HG03457 (cell line): ENCODE data around the gene ARID3A.
"Not testable (repeated sequence)": the region's sequence is repeated elsewhere in the genome, so short reads cannot be mapped to it uniquely, and the experiment has no call there.

Experiments used
- ATAC-seq: cut with Tn5 transposase; IDR thresholded peaks from one replicate; pipeline ENCODE4 v1.9.1; 2021; ENCODE audit warnings: moderate number of reproducible peaks; ENCODE audit not compliant: unreplicated experiment

Gene ARID3A

DNA sequence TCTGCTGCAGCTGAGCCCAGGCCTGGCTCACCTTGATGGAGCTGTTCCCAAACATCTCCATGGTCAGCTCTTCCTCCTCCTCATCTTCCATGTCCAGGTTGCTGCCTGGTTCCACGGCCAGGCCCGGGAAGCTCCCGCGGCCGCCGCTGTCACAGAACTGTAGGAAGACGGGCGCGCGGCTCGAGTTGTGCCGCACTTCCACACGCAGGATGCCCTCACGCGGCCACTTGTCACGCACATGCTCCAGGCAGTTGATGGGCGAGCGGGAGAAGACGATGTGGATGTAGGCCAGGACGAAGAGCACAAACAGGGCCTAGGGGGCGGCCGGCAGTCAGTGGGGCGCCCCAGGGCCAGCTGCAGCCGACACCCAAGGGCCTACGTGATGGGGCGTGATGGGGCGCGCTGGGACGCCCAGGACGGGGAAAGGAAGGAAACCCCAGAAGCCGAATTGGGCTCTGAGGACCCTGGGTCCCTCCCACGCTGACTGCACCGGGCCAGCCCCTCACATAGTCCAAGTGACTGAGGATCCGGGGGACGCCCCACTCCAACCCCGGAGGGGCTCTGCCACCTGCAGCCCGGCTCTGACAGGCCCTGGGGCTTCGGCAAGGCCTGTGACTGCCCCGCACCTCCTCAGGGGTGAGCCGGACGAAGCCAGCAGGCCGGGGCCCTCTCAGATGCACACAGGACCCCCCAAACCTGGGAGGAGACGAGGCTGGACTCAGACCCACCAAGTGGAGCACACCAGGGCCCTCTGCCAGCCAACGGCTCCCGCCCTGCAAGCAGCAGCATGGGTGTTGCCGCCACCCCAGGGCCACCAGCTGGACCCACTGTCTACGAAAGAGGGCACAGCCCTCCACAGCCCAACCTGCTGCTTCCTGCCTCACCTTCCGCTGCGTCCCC is 88.6 kb downstream of the ARID3A start:
- no peak for ATAC-seq

DNA sequence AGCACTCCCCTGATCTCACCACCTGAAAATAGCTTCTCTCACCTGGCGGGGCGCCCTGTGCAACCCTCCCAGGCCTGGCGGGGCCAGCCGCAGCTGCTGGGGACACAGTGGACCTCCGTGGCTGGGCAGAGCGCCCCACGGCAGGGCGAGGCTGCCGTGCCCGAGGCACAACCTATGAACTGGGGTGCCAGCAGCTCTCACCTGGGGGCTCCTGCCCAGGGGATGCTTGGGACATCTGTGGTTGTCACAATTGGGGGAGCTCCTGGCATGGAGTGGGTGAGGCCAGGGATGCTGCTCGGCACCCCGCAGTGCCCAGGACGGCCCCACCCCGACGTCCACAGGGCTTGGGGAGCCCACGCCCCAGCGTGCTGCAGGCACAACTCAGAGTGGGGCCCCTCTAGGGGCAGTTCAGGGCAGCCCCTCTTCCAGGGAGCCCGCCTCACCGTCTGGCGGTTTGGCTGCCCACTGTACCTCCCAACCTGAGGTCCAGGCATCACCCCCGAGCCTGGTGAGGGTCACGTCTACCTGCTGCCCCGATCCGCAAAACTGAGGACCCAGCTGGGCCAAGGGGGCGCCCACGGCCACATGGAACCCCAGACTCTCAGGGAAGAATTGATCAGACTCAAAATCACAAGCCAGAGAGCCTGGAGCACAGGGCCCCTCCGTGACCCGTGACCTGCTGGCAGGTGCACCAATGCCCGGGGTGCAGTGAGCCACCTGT is 89.4 kb downstream of the ARID3A start:
- no peak for ATAC-seq

DNA sequence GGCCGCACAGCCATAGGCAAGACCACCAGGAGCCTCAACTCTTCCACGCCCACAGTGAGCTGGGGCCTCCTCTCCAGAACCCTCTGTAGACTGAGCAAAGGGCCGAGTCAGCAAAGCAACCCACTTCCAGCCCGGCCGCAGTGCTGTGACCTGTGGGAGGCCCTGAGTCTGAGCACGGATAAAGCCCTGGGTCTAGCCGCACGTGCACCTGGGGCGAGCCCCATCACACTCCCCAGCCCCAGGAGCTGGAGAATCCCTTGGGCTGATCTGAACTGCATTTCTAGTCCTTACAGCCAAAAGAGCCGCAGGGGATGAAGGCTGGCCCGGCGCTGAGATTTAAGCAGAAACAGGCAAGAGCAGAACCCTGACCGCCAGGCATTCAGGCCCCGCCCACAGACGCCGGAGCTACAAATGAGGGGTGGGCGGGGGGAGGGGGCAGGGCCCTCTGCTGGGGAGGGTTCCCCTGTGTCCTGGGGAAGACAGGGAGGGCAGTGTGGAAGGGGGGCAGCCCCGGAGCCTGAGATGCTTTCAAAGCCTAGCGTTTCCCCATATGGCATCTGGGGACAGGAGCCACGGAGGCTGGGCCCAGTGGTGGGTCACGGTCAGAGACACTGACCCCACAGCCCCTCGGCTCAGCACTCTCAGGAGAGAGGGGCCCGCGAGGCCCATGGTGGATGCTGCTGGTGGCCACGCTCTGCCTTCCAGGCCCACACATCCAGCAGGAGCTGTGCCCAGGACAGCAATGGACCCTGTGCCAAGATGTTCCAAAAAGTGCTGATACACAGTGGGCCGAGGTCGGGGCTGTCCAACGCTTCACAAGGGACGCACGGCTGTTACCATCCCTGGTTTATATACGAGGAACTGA is 90.2 kb downstream of the ARID3A start:
- no peak for ATAC-seq

DNA sequence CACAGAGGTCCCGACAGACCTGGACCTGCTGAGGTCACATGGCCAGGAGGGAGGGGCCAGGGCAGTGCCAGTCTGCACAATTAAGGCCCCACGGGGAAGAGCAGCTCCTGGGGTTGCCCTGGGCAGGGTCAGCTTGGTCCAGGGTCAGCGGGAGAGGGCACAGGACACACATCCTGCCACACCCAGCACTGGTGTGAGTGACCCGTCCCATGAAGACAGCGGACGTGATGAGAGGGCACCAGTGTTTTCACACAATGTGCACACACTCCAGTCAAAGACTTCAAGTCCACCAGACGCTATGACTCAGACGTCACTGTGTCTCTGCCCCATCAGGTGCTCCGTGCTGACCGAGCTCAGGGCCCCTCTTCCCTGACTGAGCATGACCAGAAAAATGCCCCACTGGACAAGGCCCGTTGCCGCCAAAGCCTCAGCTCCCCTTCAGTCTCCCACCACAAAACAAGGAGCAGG is 90.8 kb downstream of the ARID3A start:
- no peak for ATAC-seq

DNA sequence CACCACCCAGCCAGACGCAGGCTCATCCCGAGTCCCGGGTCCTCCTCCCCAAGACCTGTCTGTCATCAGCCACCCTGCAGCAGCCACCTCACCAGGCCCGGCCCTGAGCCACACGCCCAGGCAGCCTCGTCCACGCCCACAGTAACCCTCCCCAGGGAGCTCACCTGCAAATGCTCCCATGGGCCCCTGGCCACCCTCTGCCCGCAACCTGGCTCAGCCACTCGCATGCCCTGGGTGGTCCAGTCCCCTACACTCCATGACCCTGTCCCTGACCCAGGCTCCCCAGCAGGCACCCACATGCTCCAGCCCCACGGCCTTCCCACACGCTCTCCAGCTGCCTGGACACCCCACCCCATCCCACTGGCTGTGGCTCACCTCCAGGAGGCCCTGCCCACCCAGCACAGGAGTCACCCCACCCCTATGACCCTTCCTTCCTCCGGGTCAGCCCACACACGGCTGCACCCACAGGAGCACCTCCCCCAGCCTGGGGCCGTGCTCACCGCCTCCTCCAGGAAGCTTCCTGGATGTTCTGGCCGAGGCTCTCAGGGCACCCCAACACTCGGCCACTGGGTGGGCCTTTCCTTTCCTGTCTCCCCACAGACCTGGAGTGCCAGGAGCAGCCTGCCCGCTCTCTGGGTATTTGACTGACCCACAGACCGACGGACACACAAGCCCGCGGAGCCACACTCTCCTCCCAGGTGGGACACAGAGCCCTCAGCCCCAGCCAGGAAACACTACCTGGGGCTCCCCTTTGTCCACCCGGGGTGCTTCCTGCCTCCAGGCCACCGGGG is 91.5 kb downstream of the ARID3A start:
- no peak for ATAC-seq

DNA sequence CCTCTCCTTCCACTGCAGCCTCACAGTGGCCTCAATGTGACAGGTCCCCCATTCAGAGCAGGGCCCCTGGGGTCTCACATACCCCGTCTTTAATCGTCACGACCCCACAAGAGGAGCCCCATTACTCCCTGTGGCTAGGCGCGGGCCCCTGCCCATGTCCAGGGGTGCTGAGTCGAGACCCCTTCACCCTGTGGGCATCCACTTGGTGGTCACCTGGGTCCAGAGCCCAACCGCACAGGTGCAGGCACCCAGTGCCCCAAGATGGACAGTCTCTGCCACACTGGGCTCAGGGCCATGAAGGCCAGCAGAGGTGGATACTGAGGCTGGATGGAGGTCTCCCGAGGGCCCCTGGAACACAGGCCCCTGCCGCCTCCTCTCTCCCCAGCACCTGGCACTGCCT is 92.1 kb downstream of the ARID3A start:
- no peak for ATAC-seq

DNA sequence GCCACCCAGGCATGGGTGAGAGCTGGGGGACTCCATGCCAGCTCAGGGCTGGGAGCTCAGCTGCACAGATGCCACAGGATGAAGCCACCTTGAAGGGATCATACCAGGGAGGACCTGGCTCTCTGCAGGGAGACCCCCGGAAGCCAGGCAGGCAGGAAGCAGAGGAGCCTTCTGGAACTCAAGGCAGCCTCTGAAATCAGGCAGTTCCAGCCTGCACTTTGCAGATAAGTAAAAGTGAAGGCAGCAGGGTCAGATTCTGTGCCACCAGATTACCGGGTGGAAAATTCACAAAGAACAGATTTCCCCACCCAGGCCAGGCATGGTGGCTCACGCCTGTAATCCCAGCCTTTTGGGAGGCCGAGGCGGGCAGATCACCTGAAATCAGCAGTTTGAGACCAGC is 92.6 kb downstream of the ARID3A start:
- no peak for ATAC-seq

DNA sequence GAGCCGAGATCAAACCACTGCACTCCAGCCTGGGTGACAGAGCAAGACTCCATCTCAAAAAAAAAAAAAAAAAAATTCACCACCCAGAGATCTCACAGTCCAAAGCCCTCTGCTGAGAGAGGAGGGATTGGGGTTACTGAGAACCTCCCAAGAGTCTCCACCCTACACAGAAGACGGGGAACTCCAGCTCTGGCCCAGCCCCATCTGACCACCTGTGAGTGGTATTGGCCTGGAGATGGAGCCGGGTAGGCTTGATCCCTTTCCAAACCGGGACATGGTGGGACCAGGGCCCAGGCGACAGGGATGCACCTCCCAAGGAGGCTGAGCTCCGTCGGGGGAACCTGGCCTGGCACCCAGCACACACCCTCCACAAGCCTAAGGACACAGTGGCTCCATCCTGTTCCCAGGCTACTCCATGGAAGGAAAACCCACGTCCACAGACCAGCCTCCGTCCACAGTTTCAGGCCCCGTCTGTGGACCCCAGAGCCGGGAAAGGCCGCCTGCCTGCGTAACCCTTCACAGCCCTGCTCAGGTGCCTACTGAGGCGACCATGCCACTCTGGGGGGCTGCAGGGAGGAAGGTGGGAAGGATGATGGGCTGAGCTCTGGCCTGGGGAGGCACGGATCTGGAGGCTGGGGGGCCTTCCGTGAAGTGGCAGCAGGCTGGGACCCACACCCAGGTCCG is 93.2 kb downstream of the ARID3A start:
- no peak for ATAC-seq

DNA sequence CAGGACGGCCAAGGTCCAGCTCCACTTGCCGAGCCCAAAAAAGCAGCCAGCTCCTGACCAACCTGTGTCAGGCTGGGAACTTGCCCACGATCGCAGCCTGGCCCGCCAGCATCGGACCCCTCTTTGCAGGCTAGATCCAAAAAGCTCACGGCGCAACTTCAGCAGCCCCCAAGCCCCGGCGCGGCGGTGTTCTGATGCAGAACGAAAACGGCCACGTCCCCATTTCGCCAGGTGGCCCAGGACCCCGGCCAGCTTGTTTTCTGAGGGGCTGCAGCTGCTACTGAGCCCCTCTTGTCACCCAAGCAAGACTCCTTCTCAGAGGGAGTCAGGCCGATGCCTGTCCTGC is 93.8 kb downstream of the ARID3A start:
- ATAC-seq = no peak

DNA sequence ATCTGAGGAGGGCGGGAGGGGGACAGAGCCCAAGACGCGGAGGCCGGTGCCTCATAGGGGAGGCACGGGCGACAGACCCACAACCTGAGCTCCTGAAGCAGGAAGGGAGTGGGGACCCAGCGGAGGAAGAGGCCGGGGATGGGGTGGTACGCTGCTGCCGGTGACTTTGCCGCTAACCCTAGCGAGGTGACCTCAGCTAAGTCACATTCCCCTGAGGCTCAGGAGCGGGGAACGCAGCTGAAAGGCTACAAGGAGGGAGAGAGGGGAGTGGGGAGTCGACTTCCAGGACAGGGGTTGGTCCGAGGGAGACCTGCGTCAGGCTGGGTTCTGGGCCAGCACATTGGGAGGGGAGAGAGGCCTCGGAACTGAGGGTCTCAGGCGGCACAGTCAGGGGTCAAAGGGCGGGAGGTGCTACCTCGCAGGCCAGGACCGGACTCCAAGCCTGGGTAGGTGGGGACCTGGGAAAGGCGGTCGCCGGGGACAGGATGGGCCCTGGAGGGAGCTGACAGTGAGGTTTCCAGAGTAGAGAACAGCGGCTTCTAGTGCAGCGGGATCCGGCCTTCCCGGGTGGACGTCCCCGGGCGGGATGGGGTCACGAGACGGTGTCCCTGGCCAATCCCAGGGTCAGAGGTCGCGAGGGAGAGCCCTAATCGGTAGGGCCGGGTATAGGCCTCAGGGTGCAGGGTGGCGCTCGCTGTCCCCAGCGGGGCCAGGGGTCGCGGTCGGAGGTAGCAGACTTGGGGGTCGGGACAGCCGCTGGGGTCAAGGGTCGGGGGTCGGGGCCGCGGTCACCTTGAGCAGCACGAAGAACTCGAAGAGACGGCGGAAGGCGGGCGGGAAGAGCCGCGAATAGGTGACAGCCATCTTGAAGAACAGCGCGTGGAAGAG is 94.4 kb downstream of the ARID3A start:
- no peak for ATAC-seq

DNA sequence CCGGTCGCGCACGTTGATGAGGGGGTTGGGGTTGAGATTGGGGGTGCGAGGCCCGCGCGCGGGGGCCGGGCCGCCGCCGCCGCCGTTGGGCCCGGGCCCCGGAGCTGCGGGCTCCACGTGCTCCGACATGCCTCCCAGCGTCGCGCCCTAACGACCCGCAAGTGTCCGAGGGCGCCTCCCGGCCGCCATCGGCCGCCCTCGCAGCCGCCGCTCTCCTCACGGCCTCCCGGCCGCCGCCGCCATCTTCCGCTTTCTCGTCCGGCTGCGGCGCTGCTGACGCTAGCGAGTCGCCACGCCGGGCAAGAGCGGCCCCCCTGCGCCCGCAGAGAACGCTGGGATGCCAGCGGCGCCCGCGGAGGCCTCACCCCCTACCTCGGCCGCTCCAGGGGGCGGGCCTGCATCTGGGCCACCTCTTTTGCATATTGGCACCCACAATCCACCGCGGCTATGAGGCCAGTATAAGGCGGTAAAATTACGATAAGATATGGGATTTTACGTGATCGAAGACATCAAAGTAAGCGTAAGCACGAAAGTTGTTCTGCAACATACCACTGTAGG is 95.1 kb downstream of the ARID3A start, which contains the start of gene TMEM259:
Gene TMEM259, minus strand, starts transcription at position 256 of the 558 bp plus-strand sequence. Its CDS starts 127 bp downstream, at position 129.
- ATAC-seq = peak; percentile 63

DNA sequence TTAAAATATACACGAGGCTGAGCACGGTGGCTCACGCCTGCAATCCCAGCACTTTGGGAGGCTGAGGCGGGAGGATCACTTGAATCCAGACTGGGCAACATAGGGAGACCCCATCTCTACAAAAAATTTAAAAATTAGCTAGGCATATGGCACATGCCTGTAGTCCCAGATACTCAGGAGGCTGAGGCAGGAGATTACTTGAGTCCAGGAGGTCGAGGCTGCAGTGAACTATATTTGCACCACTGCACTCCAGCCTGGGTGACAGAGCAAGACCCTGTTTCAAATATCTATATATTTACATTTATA is 98.0 kb downstream of the ARID3A start:
- ATAC-seq = not testable (repeated sequence)

DNA sequence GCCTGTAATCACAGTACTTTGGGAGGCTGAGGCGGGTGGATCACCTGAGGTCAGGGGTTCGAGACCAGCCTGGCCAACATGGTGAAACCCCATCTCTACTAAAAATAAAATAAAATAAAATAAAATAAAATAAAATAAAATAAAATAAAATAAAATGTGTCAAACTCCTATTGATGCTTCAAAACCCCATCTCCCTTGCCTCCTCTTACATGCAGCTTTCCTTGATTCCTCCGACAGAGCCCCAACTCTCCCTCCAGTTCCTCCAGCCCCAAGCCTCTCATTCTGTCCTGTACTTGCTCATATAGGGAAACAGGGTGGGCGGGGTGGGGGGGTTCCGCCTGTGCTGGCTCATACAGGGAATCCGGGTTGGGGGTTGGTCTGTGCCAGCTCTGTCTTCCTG is 99.2 kb downstream of the ARID3A start:
- not testable (repeated sequence) for ATAC-seq
